Progenitor cell of endocrine pancreas (in vitro differentiated cells): ENCODE measurements around the gene FLCN. TPM values are rescaled to one million over a fixed set of nuclear protein-coding genes. Genes with fewer than 3 reads are reported as not detected.

Experiments used
- DNase-seq: peaks from one replicate; pipeline ENCODE4 v3.0.0; 2021; ENCODE audit warnings: low spot score; ENCODE audit not compliant: unreplicated experiment
- H3K27ac Mint-ChIP-seq: 2 replicates; pipeline ENCODE4 v1.8.0; 2021; ENCODE audit warnings: mild to moderate bottlenecking, moderate library complexity, mixed read lengths
- H3K27me3 Mint-ChIP-seq: 2 replicates; pipeline ENCODE4 v1.8.0; 2021; ENCODE audit warnings: mixed read lengths
- H3K36me3 Mint-ChIP-seq: 2 replicates; pipeline ENCODE4 v1.8.0; 2022; ENCODE audit warnings: mixed read lengths; ENCODE audit not compliant: insufficient read depth
- H3K4me1 Mint-ChIP-seq: 2 replicates; pipeline ENCODE4 v1.8.0; 2021; ENCODE audit warnings: low read depth, mixed read lengths
- H3K4me3 Mint-ChIP-seq: 2 replicates; pipeline ENCODE4 v1.8.0; 2021; ENCODE audit warnings: low read depth, mild to moderate bottlenecking, moderate library complexity, mixed read lengths
- H3K9me3 Mint-ChIP-seq: 2 replicates; pipeline ENCODE4 v1.8.0; 2021; ENCODE audit warnings: low read depth, mixed read lengths
- total RNA-seq: library from RNA; stranded (reverse); gene quantifications from 2 replicates; pipeline ENCODE4 v1.2.1, GENCODE V29; 2021
- TF ChIP-seq, protein P1 (sequence below): fragments of 200-600 bp; sonication (generic); IDR thresholded peaks from one replicate; pipeline ENCODE4 v1.5.0; 2021; ENCODE audit warnings: antibody characterized with exemption, mild to moderate bottlenecking; ENCODE audit not compliant: unreplicated experiment

Gene FLCN
- total RNA-seq, 1 donor from 2014 or later, result 58.4 TPM

DNA sequence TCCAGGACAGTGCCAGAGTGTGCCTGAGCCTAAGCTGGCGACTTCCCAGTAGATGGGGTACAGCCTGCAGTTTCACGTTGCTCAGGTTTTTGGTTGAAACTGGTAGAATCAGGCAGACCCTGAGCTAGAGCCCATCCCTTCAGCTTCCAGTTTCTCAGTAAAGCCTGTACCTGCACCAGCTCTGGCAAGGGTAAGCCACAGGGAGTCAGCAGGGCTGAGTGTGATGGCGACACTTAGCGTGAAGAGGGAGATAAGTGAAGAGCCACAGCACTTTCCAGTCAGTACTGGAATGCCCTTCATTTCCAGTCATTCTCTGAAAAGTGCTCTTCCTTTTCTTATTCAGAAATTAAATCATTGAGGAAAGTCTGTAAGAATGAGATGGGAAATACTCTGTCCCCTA lies 53.2 kb downstream of the FLCN start:
- Mint-ChIP-seq H3K9me3 (no peaks in the 10 kb centered on the region), H3K27ac (no peak overlapping the region), H3K27me3 (no peaks in the 10 kb centered on the region), H3K36me3 (peaks cover 27% of the 10 kb centered on the region), H3K4me3 (no peak overlapping the region), H3K4me1 (peaks cover 25% of the 10 kb centered on the region)
- TF ChIP-seq, protein P1, sequence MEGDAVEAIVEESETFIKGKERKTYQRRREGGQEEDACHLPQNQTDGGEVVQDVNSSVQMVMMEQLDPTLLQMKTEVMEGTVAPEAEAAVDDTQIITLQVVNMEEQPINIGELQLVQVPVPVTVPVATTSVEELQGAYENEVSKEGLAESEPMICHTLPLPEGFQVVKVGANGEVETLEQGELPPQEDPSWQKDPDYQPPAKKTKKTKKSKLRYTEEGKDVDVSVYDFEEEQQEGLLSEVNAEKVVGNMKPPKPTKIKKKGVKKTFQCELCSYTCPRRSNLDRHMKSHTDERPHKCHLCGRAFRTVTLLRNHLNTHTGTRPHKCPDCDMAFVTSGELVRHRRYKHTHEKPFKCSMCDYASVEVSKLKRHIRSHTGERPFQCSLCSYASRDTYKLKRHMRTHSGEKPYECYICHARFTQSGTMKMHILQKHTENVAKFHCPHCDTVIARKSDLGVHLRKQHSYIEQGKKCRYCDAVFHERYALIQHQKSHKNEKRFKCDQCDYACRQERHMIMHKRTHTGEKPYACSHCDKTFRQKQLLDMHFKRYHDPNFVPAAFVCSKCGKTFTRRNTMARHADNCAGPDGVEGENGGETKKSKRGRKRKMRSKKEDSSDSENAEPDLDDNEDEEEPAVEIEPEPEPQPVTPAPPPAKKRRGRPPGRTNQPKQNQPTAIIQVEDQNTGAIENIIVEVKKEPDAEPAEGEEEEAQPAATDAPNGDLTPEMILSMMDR, result no peak
- DNase-seq, result no peak

DNA sequence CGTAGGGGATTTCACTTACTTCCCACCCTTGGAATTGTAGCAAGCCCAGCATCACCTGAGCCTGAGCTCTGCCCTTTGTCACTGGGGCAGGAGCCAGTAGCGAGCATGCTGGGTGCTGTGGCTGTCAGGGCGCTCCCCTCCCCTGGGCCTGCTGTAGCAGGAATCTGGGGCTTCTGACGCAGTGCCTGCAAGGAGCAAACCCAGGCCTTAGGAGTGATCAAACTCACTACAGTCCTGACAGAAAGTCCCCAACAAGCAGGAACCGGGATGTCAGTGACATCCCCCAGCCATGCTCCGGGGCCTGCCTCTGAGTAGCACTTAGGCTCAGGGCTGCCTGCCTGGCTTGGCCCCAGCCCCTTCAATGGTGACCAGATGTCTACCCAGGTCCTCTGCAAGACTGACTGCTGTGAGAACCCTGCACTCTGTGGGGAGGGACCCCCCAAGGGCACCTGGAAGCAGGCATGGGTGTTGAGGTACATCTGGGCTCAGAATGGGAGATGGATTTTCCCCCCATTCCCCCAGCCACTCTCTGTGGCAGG lies 54.3 kb downstream of the FLCN start:
- TF ChIP-seq, protein P1, result no peak
- no peak overlapping the region for H3K27ac Mint-ChIP-seq
- no peak overlapping the region for H3K4me3 Mint-ChIP-seq
- no peak for DNase-seq
- H3K9me3 Mint-ChIP-seq, result no peaks in the 10 kb centered on the region
- H3K4me1 Mint-ChIP-seq, result peaks cover 25% of the 10 kb centered on the region
- H3K27me3 Mint-ChIP-seq, result no peaks in the 10 kb centered on the region
- peaks cover 24% of the 10 kb centered on the region for H3K36me3 Mint-ChIP-seq

DNA sequence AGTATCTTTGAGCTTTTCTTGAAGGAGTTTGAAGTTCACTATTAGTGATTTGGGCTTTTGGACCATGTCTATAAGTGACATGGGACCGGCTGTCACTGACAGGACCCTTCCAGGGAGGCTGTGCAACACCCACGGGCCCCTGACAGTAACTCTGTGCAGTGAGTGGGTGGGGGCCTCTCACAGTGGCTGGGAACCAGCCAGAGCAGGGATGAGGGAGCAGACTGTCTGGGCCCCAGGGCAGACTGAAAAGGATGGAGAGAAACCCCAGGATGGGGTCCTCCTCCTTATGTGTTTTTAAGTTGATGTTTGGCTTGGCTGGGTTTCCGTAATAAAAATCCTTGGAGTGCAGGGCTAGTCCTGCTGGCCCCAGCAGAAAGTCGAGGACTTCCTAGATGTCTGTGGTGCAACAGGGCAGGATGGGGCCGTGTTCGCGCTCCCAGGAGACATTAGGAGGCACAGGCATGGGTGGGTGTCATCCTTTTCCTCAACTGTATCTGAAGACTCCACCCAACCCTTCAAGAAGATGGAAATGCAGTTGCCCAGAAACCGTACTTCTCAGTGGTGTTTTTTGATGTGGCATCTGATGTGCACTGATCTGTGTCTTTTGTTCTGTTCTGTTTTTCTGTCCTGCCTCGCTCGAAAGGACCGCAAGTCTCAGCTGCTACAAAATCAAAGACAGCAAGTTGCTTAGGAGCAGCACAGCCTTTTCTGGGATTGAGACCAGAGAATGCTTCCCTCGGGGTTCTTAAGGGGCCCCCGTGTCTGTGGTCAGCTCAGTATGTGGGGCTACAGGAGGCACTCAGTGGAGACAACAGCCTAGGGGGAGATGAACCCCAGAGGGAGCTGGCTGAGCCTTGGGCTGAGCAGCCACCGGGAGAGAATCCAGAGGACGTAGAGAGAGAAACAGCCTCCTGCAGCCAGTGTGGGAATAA lies 55.0 kb downstream of the FLCN start:
- Mint-ChIP-seq H3K4me3 (no peak overlapping the region), H3K36me3 (peaks cover 26% of the 10 kb centered on the region), H3K27me3 (no peaks in the 10 kb centered on the region), H3K27ac (no peak overlapping the region), H3K4me1 (peaks cover 20% of the 10 kb centered on the region), H3K9me3 (no peaks in the 10 kb centered on the region)
- TF ChIP-seq, protein P1, result no peak
- DNase-seq, result no peak

DNA sequence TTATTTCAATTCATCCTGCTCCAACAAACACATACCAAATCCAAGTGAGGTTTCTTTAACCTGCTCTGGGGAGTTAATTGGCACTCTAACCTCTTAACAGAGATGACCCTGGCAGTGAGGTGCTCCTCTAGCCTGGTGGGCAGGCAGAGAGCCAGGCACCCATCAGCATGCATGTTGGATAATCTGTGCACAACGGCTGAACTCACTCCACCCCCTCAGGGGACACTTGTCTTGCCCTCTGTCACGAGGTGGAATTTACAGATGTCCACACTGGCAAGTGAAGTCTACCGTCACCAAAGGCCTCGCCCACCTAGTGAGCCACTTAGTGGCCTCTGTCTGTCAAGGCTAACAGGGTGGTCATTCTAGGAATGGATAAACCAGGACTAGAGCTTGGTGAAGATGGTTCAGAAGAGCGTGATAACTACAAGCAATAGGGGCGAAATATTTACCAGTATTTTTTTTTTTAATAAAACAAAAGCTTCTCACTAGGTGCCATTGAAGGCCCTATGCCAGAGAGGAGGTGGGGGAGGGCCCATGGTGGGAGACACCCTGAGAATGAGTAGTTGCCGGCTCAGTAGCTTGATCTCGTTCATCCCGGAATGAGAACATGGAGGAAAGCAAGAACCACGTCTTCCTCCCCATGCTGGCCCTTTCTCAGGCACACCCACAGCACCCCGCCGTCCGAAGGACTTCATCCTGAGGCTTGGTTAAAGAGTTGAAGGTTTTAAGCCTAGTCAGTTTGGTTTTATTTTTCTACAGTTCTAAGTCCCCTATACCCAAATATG lies 56.0 kb downstream of the FLCN start:
- H3K4me3 Mint-ChIP-seq, result no peak overlapping the region
- H3K27ac Mint-ChIP-seq, result no peak overlapping the region

More for the DNA sequence above, 56.0 kb downstream of the FLCN start:
- TF ChIP-seq, protein P1, result no peak
- H3K27me3 Mint-ChIP-seq, result no peaks in the 10 kb centered on the region
- H3K9me3 Mint-ChIP-seq, result no peaks in the 10 kb centered on the region
- H3K36me3 Mint-ChIP-seq, result peaks cover 26% of the 10 kb centered on the region
- DNase-seq, result no peak
- H3K4me1 Mint-ChIP-seq, result peaks cover 10% of the 10 kb centered on the region
